PC-3 (cell line): ENCODE data around the gene CFH. TPM values are rescaled to one million over a fixed set of nuclear protein-coding genes. Genes with fewer than 3 reads are reported as not detected.

ENCODE experiments used
- ATAC-seq: fragments of 200-7000 bp; cut with Tn5 transposase; 2 replicates; pipeline ENCODE4 v1.9.1; 2020; ENCODE audit warnings: mild to moderate bottlenecking, moderate library complexity
- BruUV-seq: library from RNA; stranded (reverse); fragments of 400-500 nt; replicated peaks from 2 replicates; lab custom pipeline; 2021; lab: Mats Ljungman, UMichigan
- CTCF ChIA-PET: fragments of 300-600 bp; sonication (Branson Sonifier 250); formaldehyde crosslinking; loops from one replicate; lab custom pipeline; 2022; ENCODE audit warnings: antibody characterized with exemption; lab: Charles Lee
- POLR2A ChIA-PET: fragments of 300-600 bp; sonication (Branson Sonifier 250); formaldehyde crosslinking; loops from one replicate; lab custom pipeline; 2022; ENCODE audit warnings: antibody characterized with exemption; ENCODE audit not compliant: unreplicated experiment; lab: Charles Lee
- DNase-seq: peaks from one replicate; pipeline ENCODE4 v3.0.0-alpha.2; 2015
- H2AFZ ChIP-seq: fragments of 300-600 bp; sonication (generic); 2 replicates; pipeline ENCODE4 v1.6.0; 2016; ENCODE audit warnings: antibody characterized with exemption, low read length
- H3F3A ChIP-seq: fragments of 300-600 bp; sonication (generic); one replicate; pipeline ENCODE4 v1.6.0; 2017; ENCODE audit warnings: antibody characterized with exemption, low read length, control low read depth, mild to moderate bottlenecking; ENCODE audit not compliant: unreplicated experiment
- H3K27ac ChIP-seq: fragments of 300-600 bp; sonication (generic); 2 replicates; pipeline ENCODE4 v1.5.1; 2016; ENCODE audit warnings: mild to moderate bottlenecking, low read length
- H3K27me3 ChIP-seq: fragments of 300-600 bp; sonication (generic); 2 replicates; pipeline ENCODE4 v1.6.1; 2016; ENCODE audit warnings: low read length, mixed read lengths
- H3K36me3 ChIP-seq: fragments of 300-600 bp; sonication (generic); 2 replicates; pipeline ENCODE4 v1.6.1; 2016; ENCODE audit warnings: low read depth, mixed run types, low read length, mixed read lengths
- H3K4me1 ChIP-seq: fragments of 300-600 bp; sonication (generic); 2 replicates; pipeline ENCODE4 v1.5.1; 2016; ENCODE audit warnings: low read length; ENCODE audit not compliant: insufficient read depth
- H3K4me2 ChIP-seq: fragments of 300-600 bp; sonication (generic); 2 replicates; pipeline ENCODE4 v1.6.0; 2016; ENCODE audit warnings: low read length
- H3K4me3 ChIP-seq: fragments of 300-600 bp; sonication (generic); 2 replicates; pipeline ENCODE4 v1.5.1; 2016; ENCODE audit warnings: mild to moderate bottlenecking, low read length, mixed read lengths
- H3K79me2 ChIP-seq: fragments of 300-600 bp; sonication (generic); 2 replicates; pipeline ENCODE4 v1.6.1; 2017; ENCODE audit warnings: low read length, mixed read lengths
- H3K9ac ChIP-seq: fragments of 300-600 bp; sonication (generic); 2 replicates; pipeline ENCODE4 v1.6.0; 2016; ENCODE audit warnings: mild to moderate bottlenecking, low read length
- H3K9me2 ChIP-seq: fragments of 300-600 bp; sonication (generic); replicated peaks from 2 replicates; pipeline ENCODE4 v1.6.1; 2016; ENCODE audit warnings: mixed run types, low read length, mixed read lengths
- H3K9me3 ChIP-seq: fragments of 300-600 bp; sonication (generic); 2 replicates; pipeline ENCODE4 v1.6.1; 2016; ENCODE audit warnings: low read length, mixed read lengths
- H4K20me1 ChIP-seq: fragments of 300-600 bp; sonication (generic); 2 replicates; pipeline ENCODE4 v1.6.1; 2016; ENCODE audit warnings: low read length, mixed read lengths
- EZH2 ChIP-seq: fragments of 300-600 bp; sonication (generic); IDR thresholded peaks from one replicate; pipeline ENCODE4 v1.6.1; 2017; ENCODE audit warnings: antibody characterized with exemption, mild to moderate bottlenecking, low read length; ENCODE audit not compliant: unreplicated experiment
- EZH2phosphoT487 ChIP-seq: fragments of 300-600 bp; sonication (generic); IDR thresholded peaks from 2 replicates; pipeline ENCODE4 v1.6.1; 2018; ENCODE audit warnings: mild to moderate bottlenecking, antibody characterized with exemption, low read length, borderline replicate concordance
- intact Hi-C: fragments of 100-400 bp; cut with micrococcal nuclease; formaldehyde crosslinking; loops from 2 replicates; pipeline ENCODE4 v1.9.0; 2023
- total RNA-seq: library from RNA; depleted of rRNA; stranded (reverse); fragments of >200 nt; gene quantifications from 2 replicates; pipeline ENCODE4 v1.2.3, GENCODE V29; 2014
- TF ChIP-seq, protein P1 (sequence below): fragments of 300-600 bp; sonication (generic); conservative IDR thresholded peaks from 2 replicates; pipeline ENCODE4 v1.5.1; 2017; ENCODE audit warnings: antibody characterized with exemption, low read depth, mild to moderate bottlenecking, low read length

Gene CFH
- total RNA-seq, 1 experiment from 2014 or later, result 0.80 TPM

DNA sequence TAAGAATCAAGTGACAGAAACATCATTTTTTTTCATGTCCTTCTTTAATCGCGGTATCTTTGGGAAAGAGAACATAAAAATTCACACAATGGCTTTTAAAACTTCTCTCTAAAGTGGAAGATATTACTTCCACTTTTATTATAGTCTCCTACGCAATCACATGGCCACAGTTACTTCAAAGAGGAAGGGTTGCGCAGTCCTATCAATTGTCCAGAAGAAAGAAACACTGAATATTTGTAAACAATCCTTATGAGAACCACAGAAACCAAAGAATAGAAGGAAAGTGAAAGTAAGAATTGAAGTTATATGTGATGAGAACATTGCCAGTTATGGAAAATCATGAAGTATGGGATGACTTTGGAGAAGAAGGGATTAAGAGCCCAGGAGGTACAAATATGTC is 32.6 kb downstream of the CFH start:
- Histone ChIP-seq H3K4me3 (no peak overlapping the region), H3K9me2 (no peaks in the 10 kb centered on the region), H3K27me3 (no peaks in the 10 kb centered on the region), H3K79me2 (no peaks in the 10 kb centered on the region), H3K36me3 (no peaks in the 10 kb centered on the region), H3K9ac (no peak overlapping the region), H2AFZ (no peak overlapping the region), H3K4me1 (0 out of 2 replicates have a peak, but pooled peaks cover 3% of the 10 kb centered on the region), H3K27ac (no peak overlapping the region), H3K9me3 (no peaks in the 10 kb centered on the region), H3F3A (no peaks in the 10 kb centered on the region), H4K20me1 (no peaks in the 10 kb centered on the region), H3K4me2 (no peak overlapping the region)
- TF ChIP-seq EZH2 (no peak), EZH2phosphoT487 (no peak)
- TF ChIP-seq, protein P1, sequence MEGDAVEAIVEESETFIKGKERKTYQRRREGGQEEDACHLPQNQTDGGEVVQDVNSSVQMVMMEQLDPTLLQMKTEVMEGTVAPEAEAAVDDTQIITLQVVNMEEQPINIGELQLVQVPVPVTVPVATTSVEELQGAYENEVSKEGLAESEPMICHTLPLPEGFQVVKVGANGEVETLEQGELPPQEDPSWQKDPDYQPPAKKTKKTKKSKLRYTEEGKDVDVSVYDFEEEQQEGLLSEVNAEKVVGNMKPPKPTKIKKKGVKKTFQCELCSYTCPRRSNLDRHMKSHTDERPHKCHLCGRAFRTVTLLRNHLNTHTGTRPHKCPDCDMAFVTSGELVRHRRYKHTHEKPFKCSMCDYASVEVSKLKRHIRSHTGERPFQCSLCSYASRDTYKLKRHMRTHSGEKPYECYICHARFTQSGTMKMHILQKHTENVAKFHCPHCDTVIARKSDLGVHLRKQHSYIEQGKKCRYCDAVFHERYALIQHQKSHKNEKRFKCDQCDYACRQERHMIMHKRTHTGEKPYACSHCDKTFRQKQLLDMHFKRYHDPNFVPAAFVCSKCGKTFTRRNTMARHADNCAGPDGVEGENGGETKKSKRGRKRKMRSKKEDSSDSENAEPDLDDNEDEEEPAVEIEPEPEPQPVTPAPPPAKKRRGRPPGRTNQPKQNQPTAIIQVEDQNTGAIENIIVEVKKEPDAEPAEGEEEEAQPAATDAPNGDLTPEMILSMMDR, result no peak
- intact Hi-C loops, result no loop called here
- CTCF ChIA-PET, result no interaction called here
- POLR2A ChIA-PET, result no interaction called here
- DNase-seq, result no peak
- no peak for ATAC-seq
- no TSS peak for BruUV-seq

DNA sequence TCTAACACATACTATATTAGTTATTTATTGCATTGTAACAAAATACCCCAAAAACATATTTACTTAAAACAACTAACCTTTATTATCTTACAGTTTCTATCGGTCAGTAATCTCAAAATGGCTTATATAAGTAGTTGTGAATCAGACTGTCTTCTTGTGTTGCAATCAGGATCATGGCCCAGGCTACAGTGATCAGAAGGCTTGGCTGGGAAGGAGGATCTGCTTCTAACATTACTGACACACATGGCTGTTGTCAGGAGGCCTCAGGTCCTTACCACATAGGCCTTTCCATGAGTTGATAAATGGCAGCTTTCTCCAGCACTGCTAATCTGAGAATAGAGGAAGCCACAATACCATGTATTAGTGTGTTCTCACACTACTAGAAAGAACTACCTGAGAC is 33.7 kb downstream of the CFH start:
- no TSS peak for BruUV-seq
- intact Hi-C loops, result no loop called here
- no peaks in the 10 kb centered on the region for H3K27me3 ChIP-seq
- no peaks in the 10 kb centered on the region for H3F3A ChIP-seq
- CTCF ChIA-PET, result no interaction called here
- H3K4me1 ChIP-seq, result no peaks in the 10 kb centered on the region
- no peak overlapping the region for H3K9ac ChIP-seq
- no peaks in the 10 kb centered on the region for H3K9me2 ChIP-seq
- H2AFZ ChIP-seq, result no peak overlapping the region
- no peaks in the 10 kb centered on the region for H3K36me3 ChIP-seq
- H3K9me3 ChIP-seq, result no peaks in the 10 kb centered on the region
- no peak overlapping the region for H3K27ac ChIP-seq
- POLR2A ChIA-PET, result no interaction called here
- H3K79me2 ChIP-seq, result no peaks in the 10 kb centered on the region
- ATAC-seq (no peak), DNase-seq (no peak)
- no peak overlapping the region for H3K4me3 ChIP-seq
- H4K20me1 ChIP-seq, result no peaks in the 10 kb centered on the region
- H3K4me2 ChIP-seq, result no peak overlapping the region
- TF ChIP-seq EZH2 (no peak), EZH2phosphoT487 (no peak)
- TF ChIP-seq, protein P1, result no peak

GRCh38 chr1:196689001-196689400 is 37.2 kb downstream of the CFH start:
- ChIA-PET POLR2A (no interaction called here), CTCF (no interaction called here)
- intact Hi-C loops, result no loop called here
- H3K27ac ChIP-seq, result no peak overlapping the region
- no TSS peak for BruUV-seq
- no peaks in the 10 kb centered on the region for H4K20me1 ChIP-seq
- no peaks in the 10 kb centered on the region for H3K36me3 ChIP-seq
- H3K4me3 ChIP-seq, result no peak overlapping the region
- H3K9me3 ChIP-seq, result no peaks in the 10 kb centered on the region
- H3K79me2 ChIP-seq, result no peaks in the 10 kb centered on the region
- TF ChIP-seq EZH2 (no peak), EZH2phosphoT487 (no peak)
- TF ChIP-seq, protein P1, result no peak
- no peaks in the 10 kb centered on the region for H3F3A ChIP-seq
- no peak for DNase-seq
- no peaks in the 10 kb centered on the region for H3K27me3 ChIP-seq
- no peaks in the 10 kb centered on the region for H3K9me2 ChIP-seq
- no peaks in the 10 kb centered on the region for H3K4me1 ChIP-seq
- no peak for ATAC-seq
- no peak overlapping the region for H3K4me2 ChIP-seq
- H3K9ac ChIP-seq, result no peak overlapping the region
- no peak overlapping the region for H2AFZ ChIP-seq
